H1 (cell line): ENCODE measurements around the gene MEDAG. TPM values are rescaled to one million over a fixed set of nuclear protein-coding genes. Genes with fewer than 3 reads are reported as not detected.

Experiments used
- CTCF ChIA-PET: fragments of 300-600 bp; sonication (Branson Sonifier 250); formaldehyde crosslinking; loops from one replicate; lab custom pipeline; 2021; ENCODE audit not compliant: partially characterized antibody; lab: Charles Lee
- POLR2A ChIA-PET: fragments of 300-600 bp; sonication (Branson Sonifier 250); formaldehyde crosslinking; loops from one replicate; lab custom pipeline; 2021; ENCODE audit warnings: inconsistent platforms; ENCODE audit not compliant: partially characterized antibody; lab: Charles Lee
- DNase-seq, 2 experiments: peaks; one replicate each; pipeline versions ENCODE4 v3.0.0 to v3.0.0-alpha.2; 2010 to 2022; ENCODE audit warnings: low spot score in 2 of 2, low read depth in 1 of 2, mixed read lengths in 1 of 2
- FAIRE-seq: peaks from 2 replicates; lab custom pipeline; 2011; peaks lifted over from hg19 to GRCh38; lab: Jason Lieb, UNC
- H2AFZ ChIP-seq: 2 replicates; pipeline ENCODE4 v1.8.1; 2012; ENCODE audit warnings: low read length, inconsistent platforms
- H2AK5ac ChIP-seq: 2 replicates; pipeline ENCODE4 v1.6.1; 2013; ENCODE audit warnings: low read depth, low read length
- H2BK120ac ChIP-seq: replicated peaks from 2 replicates; pipeline ENCODE3; 2013; ENCODE audit warnings: low read depth, low read length, inconsistent platforms
- H2BK12ac ChIP-seq: 2 replicates; pipeline ENCODE4 v1.6.1; 2013; ENCODE audit warnings: low read depth, low read length
- H2BK15ac ChIP-seq: 2 replicates; pipeline ENCODE4 v1.6.1; 2013; ENCODE audit warnings: low read length
- H2BK20ac ChIP-seq: 2 replicates; pipeline ENCODE4 v1.6.1; 2013; ENCODE audit warnings: low read length
- H2BK5ac ChIP-seq: 2 replicates; pipeline ENCODE4 v1.6.1; 2013; ENCODE audit warnings: low read depth, low read length
- H3K14ac ChIP-seq: 2 replicates; pipeline ENCODE4 v1.6.1; 2013; ENCODE audit warnings: inconsistent platforms; ENCODE audit not compliant: insufficient read length
- H3K18ac ChIP-seq: 2 replicates; pipeline ENCODE4 v1.6.1; 2013; ENCODE audit warnings: low read length; ENCODE audit errors: extremely low read depth
- H3K23ac ChIP-seq: 2 replicates; pipeline ENCODE4 v1.6.1; 2013; ENCODE audit warnings: inconsistent platforms; ENCODE audit not compliant: insufficient read length
- H3K23me2 ChIP-seq: 2 replicates; pipeline ENCODE4 v1.6.1; 2013; ENCODE audit warnings: low read depth, low read length
- H3K27ac ChIP-seq: 2 replicates; pipeline ENCODE4 v1.6.1; 2011; ENCODE audit warnings: low read depth, low read length, inconsistent platforms
- H3K27me3 ChIP-seq, 4 experiments: replicated peaks in 1 of 4; 1 replicate in 1 of 4; 2 replicates in 3 of 4; pipeline versions ENCODE4 v1.6.1 to v1.8.1; 2011 to 2013; ENCODE audit warnings: low read length in 3 of 4, mild to moderate bottlenecking in 3 of 4, inconsistent platforms in 2 of 4, mixed read lengths in 2 of 4, moderate library complexity in 1 of 4; ENCODE audit not compliant: control insufficient read depth in 3 of 4, insufficient read depth in 3 of 4; ENCODE audit errors: extremely low read depth in 1 of 4
- H3K36me3 ChIP-seq, 4 experiments: 2 replicates each; pipeline versions ENCODE4 v1.6.1 to v1.8.1; 2011 to 2013; ENCODE audit warnings: mild to moderate bottlenecking in 4 of 4, low read length in 3 of 4, moderate library complexity in 2 of 4, control low read depth in 1 of 4, inconsistent platforms in 1 of 4; ENCODE audit not compliant: insufficient read depth in 4 of 4, control insufficient read depth in 2 of 4
- H3K4ac ChIP-seq: replicated peaks from 2 replicates; pipeline ENCODE3; 2013; ENCODE audit warnings: low read length, low read depth, mixed read lengths, inconsistent platforms; ENCODE audit not compliant: insufficient read length
- H3K4me1 ChIP-seq, 4 experiments: replicated peaks in 1 of 4; 1 replicate in 1 of 4; 2 replicates in 3 of 4; pipeline versions ENCODE4 v1.6.1 to v1.8.1; 2011 to 2013; ENCODE audit warnings: low read length in 3 of 4, inconsistent platforms in 2 of 4, mixed read lengths in 1 of 4; ENCODE audit not compliant: insufficient read depth in 4 of 4, control insufficient read depth in 3 of 4
- H3K4me2 ChIP-seq, 2 experiments: 2 replicates each; pipeline versions ENCODE4 v1.6.1 to v1.8.1; 2011 to 2013; ENCODE audit warnings: low read depth in 2 of 2, low read length in 2 of 2, control low read depth in 1 of 2, inconsistent platforms in 1 of 2, mild to moderate bottlenecking in 1 of 2; ENCODE audit not compliant: insufficient read depth in 1 of 2
- H3K4me3 ChIP-seq, 4 experiments: fragments of 200-600, 300-600 bp in 1 of 4; sonication (generic), shearing (Covaris generic), sonication (Bioruptor Twin) in 1 of 4; 2 replicates each; pipeline versions ENCODE4 v1.5.1 to v1.8.1; 2011 to 2016; ENCODE audit warnings: low read length in 4 of 4, low read depth in 3 of 4, control low read depth in 2 of 4, inconsistent platforms in 2 of 4, mild to moderate bottlenecking in 2 of 4, mixed read lengths in 1 of 4, moderate library complexity in 1 of 4; ENCODE audit not compliant: insufficient read depth in 2 of 4; ENCODE audit errors: extremely low read depth in 1 of 4
- H3K56ac ChIP-seq: replicated peaks from 2 replicates; pipeline ENCODE3; 2013; ENCODE audit warnings: low read depth, mild to moderate bottlenecking, mixed read lengths, low read length, inconsistent platforms; ENCODE audit not compliant: insufficient read length
- H3K79me1 ChIP-seq: 2 replicates; pipeline ENCODE4 v1.6.1; 2013; ENCODE audit warnings: low read depth, low read length, control low read depth
- H3K79me2 ChIP-seq, 2 experiments: 2 replicates each; pipeline versions ENCODE4 v1.6.1 to v1.8.1; 2012 to 2013; ENCODE audit warnings: low read length in 2 of 2, mild to moderate bottlenecking in 2 of 2, inconsistent platforms in 1 of 2; ENCODE audit not compliant: insufficient read depth in 2 of 2, control insufficient read depth in 1 of 2
- H3K9ac ChIP-seq, 4 experiments: replicated peaks in 1 of 4; 1 replicate in 1 of 4; 2 replicates in 3 of 4; pipeline versions ENCODE4 v1.6.1 to v1.8.1; 2011 to 2013; ENCODE audit warnings: low read depth in 3 of 4, low read length in 3 of 4, control low read depth in 2 of 4, mild to moderate bottlenecking in 2 of 4, moderate library complexity in 2 of 4, inconsistent platforms in 1 of 4; ENCODE audit errors: extremely low read depth in 1 of 4
- H3K9me3 ChIP-seq, 2 experiments: 2 replicates each; pipeline versions ENCODE4 v1.6.1 to v1.8.1; 2012 to 2013; ENCODE audit warnings: mild to moderate bottlenecking in 2 of 2, moderate library complexity in 2 of 2, control low read depth in 1 of 2, inconsistent platforms in 1 of 2, low read depth in 1 of 2, low read length in 1 of 2, mixed read lengths in 1 of 2; ENCODE audit not compliant: insufficient read depth in 2 of 2
- H4K20me1 ChIP-seq, 2 experiments: replicated peaks in 1 of 2; 2 replicates each; pipeline versions ENCODE3 to v1.8.1; 2011 to 2013; ENCODE audit warnings: inconsistent platforms in 2 of 2, low read length in 2 of 2, mild to moderate bottlenecking in 1 of 2; ENCODE audit not compliant: insufficient read depth in 2 of 2, control insufficient read depth in 1 of 2
- H4K5ac ChIP-seq: 2 replicates; pipeline ENCODE4 v1.6.1; 2013; ENCODE audit warnings: low read length, low read depth, mixed read lengths, inconsistent platforms; ENCODE audit not compliant: insufficient read length
- H4K8ac ChIP-seq: 2 replicates; pipeline ENCODE4 v1.8.0; 2013; ENCODE audit warnings: mild to moderate bottlenecking, moderate library complexity, low read length, inconsistent platforms; ENCODE audit not compliant: insufficient read depth; ENCODE audit errors: extremely low read depth
- H4K91ac ChIP-seq: replicated peaks from 2 replicates; pipeline ENCODE3; 2013; ENCODE audit warnings: low read length, mixed read lengths, inconsistent platforms; ENCODE audit not compliant: insufficient read length
- BACH1 ChIP-seq: IDR thresholded peaks from 2 replicates; pipeline ENCODE4 v1.6.1; 2012; ENCODE audit warnings: low read length, improper control_type of control experiment
- BCL11A ChIP-seq, 2 experiments: IDR thresholded peaks; one replicate each; pipeline ENCODE4 v1.6.1; 2011; ENCODE audit warnings: low read depth in 2 of 2, low read length in 2 of 2, mild to moderate bottlenecking in 2 of 2
- GTF2F1 ChIP-seq: IDR thresholded peaks from 2 replicates; pipeline ENCODE4 v1.6.1; 2012; ENCODE audit warnings: low read depth, low read length, improper control_type of control experiment, borderline replicate concordance
- MAX ChIP-seq: IDR thresholded peaks from 2 replicates; pipeline ENCODE4 v1.6.1; 2012; ENCODE audit warnings: inconsistent platforms
- RAD21 ChIP-seq, 2 experiments: IDR thresholded peaks in 1 of 2; conservative IDR thresholded peaks in 1 of 2; 2 replicates each; pipeline ENCODE4 v1.6.1; 2011; ENCODE audit warnings: low read depth in 2 of 2, low read length in 2 of 2, improper control_type of control experiment in 1 of 2, inconsistent platforms in 1 of 2, mild to moderate bottlenecking in 1 of 2, moderate library complexity in 1 of 2
- RXRA ChIP-seq: IDR thresholded peaks from 2 replicates; pipeline ENCODE4 v1.6.1; 2011; ENCODE audit warnings: low read depth, mild to moderate bottlenecking, low read length, moderate library complexity; ENCODE audit not compliant: insufficient read depth
- SIN3A ChIP-seq, 2 experiments: IDR thresholded peaks in 1 of 2; conservative IDR thresholded peaks in 1 of 2; 2 replicates each; pipeline ENCODE4 v1.6.1; 2011 to 2012; ENCODE audit warnings: low read length in 2 of 2, improper control_type of control experiment in 1 of 2, low read depth in 1 of 2, mild to moderate bottlenecking in 1 of 2
- SIRT6 ChIP-seq: IDR thresholded peaks from one replicate; pipeline ENCODE4 v1.7.1; 2012; ENCODE audit warnings: low read length, inconsistent platforms
- WGBS, 2 experiments: shearing (Covaris generic) in 1 of 2; methylation state at CpG; one replicate each; pipeline versions ENCODE4 v1.1.6 to v1.1.7; 2013 to 2015; ENCODE audit warnings: low lambda C conversion rate in 2 of 2, mixed read lengths in 2 of 2, inconsistent platforms in 1 of 2, low coverage in 1 of 2, missing lambda C conversion rate in 1 of 2; ENCODE audit not compliant: insufficient replicate concordance in 2 of 2, insufficient coverage in 1 of 2, insufficient read length in 1 of 2; ENCODE audit errors: extremely low coverage in 1 of 2, missing lambda C conversion rate in 1 of 2; 5-methylcytosine and 5-hydroxymethylcytosine counted together
- polyA plus RNA-seq, 7 experiments: library from polyadenylated mRNA; depleted of rRNA in 3 of 7; stranded (reverse) in 5 of 7; unstranded in 2 of 7; fragments of >200 nt in 5 of 7; fragments of 200-250 nt in 2 of 7; gene quantifications; 1 replicate in 5 of 7; 2 replicates in 1 of 7; 4 replicates in 1 of 7; pipeline versions ENCODE4 v1.2.1 to v1.2.3, GENCODE V29; 2011 to 2013; ENCODE audit warnings: missing spikeins in 2 of 7, mixed read lengths in 2 of 7
- total RNA-seq: library from RNA; stranded (reverse); fragmentation: NEBNext Ultra II Directional; extraction: Animal tissue kit (Norgen Biotek cat#: 25700); gene quantifications from 2 replicates; pipeline ENCODE4 v1.2.1, GENCODE V29; 2021

MEDAG gene
- total and polyA plus RNA-seq, 2 of the 8 experiments (the other 6 are each of a cell fraction or from before 2014, with no cell fraction given), result 2.1 to 3.1 TPM

DNA sequence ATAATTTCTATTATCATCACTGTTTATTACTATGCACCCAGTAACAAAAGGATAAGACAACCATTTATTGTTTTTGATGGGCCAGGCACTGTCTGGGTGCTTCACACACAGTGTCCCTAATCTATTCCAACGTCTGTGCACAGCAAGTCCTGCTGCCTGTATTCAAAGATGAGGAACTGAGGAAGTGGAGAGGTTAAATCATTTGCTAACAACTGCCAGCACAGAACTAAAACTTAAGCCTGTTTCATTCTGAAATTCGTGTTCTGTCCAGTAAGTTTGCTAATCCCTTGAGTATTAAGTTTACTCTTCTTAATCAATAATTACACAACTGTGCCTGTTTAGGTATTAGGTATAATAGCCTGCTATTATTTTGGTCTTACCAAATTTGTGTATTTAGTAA lies 68.3 kb downstream of the MEDAG start:
- H3K36me3 ChIP-seq, result no peaks in the 10 kb centered on the region
- CTCF ChIA-PET, result no interaction called here

More for the DNA sequence above, 68.3 kb downstream of the MEDAG start:
- H3K27ac ChIP-seq, result no peak overlapping the region
- no peak overlapping the region for H2BK15ac ChIP-seq
- H2AFZ ChIP-seq, result no peak overlapping the region
- H2AK5ac ChIP-seq, result no peak overlapping the region
- no peak overlapping the region for H3K9ac ChIP-seq
- H3K27me3 ChIP-seq, result no peaks in the 10 kb centered on the region
- FAIRE-seq, result no peak
- no peak overlapping the region for H3K14ac ChIP-seq
- no peaks in the 10 kb centered on the region for H4K20me1 ChIP-seq
- H2BK120ac ChIP-seq, result no peak overlapping the region
- no peak overlapping the region for H3K56ac ChIP-seq
- no peak overlapping the region for H3K4me2 ChIP-seq
- no peaks in the 10 kb centered on the region for H3K23me2 ChIP-seq
- H4K8ac ChIP-seq, result no peak overlapping the region
- H3K18ac ChIP-seq, result no peak overlapping the region
- POLR2A ChIA-PET, result no interaction called here
- no peak overlapping the region for H2BK5ac ChIP-seq
- no peak overlapping the region for H3K4me3 ChIP-seq
- no peak overlapping the region for H2BK12ac ChIP-seq
- H3K4me1 ChIP-seq, result no peaks in the 10 kb centered on the region
- no peaks in the 10 kb centered on the region for H3K79me1 ChIP-seq
- H3K9me3 ChIP-seq, result no peaks in the 10 kb centered on the region
- H3K23ac ChIP-seq, result no peak overlapping the region
- H3K79me2 ChIP-seq, result no peaks in the 10 kb centered on the region
- H2BK20ac ChIP-seq, result no peak overlapping the region
- no peak overlapping the region for H4K5ac ChIP-seq
- H3K4ac ChIP-seq, result no peak overlapping the region
- 80% methylated on average over 2 of the region's 2 CpGs; no CpG with 5 or more reads in 1 of the 2 experiments for WGBS, 2 experiments
- DNase-seq, result no peak
- TF ChIP-seq BACH1, result no peak
- no peak for TF ChIP-seq RXRA
- no peak for TF ChIP-seq GTF2F1
- no peak for TF ChIP-seq BCL11A (IDR thresholded peaks at IDR 0.05; ENCODE audit: low read depth in 2 of 2, low read length in 2 of 2)
- no peak for TF ChIP-seq RAD21 (IDR thresholded peaks at IDR 0.05 in 1 of 2, conservative IDR thresholded peaks at IDR 0.05 in 1 of 2; ENCODE audit: low read depth in 2 of 2, low read length in 2 of 2)
- TF ChIP-seq SIN3A (conservative IDR thresholded peaks at IDR 0.05 in 1 of 2, IDR thresholded peaks at IDR 0.05 in 1 of 2; ENCODE audit: low read depth in 1 of 2, low read length in 2 of 2), result no peak
- TF ChIP-seq SIRT6, result no peak
- TF ChIP-seq MAX, result no peak
- no peak overlapping the region for H4K91ac ChIP-seq
